Vagina (tissue), 2 donors: ENCODE data around the gene LGR4. TPM values are rescaled to one million over a fixed set of nuclear protein-coding genes. Genes with fewer than 3 reads are reported as not detected.

Source experiments
- DNase-seq, 2 donors: peaks; one replicate each; pipeline ENCODE4 v3.0.0-alpha.2; 2017; ENCODE audit errors: extremely low spot score in 2 of 2
- H3K27ac ChIP-seq: fragments of 200-600 bp; sonication (generic); one replicate; pipeline ENCODE4 v1.5.1; 2019
- H3K27me3 ChIP-seq: fragments of 200-600 bp; sonication (generic); one replicate; pipeline ENCODE4 v1.5.1; 2019
- H3K36me3 ChIP-seq, 2 donors: fragments of 200-600 bp; sonication (generic); one replicate each; pipeline ENCODE4 v1.5.1; 2017 to 2019
- H3K4me1 ChIP-seq: fragments of 200-600 bp; sonication (generic); one replicate; pipeline ENCODE4 v1.5.1; 2019
- H3K4me3 ChIP-seq, 2 donors: fragments of 200-600 bp; sonication (generic); 1 replicate in 1 of 2; 2 replicates in 1 of 2; pipeline ENCODE4 v1.5.1; 2016 to 2019
- H3K9me3 ChIP-seq: fragments of 200-600 bp; sonication (generic); one replicate; pipeline ENCODE4 v1.5.1; 2019
- CTCF ChIP-seq, 3 experiments: fragments of 450-650 bp in 2 of 3; fragments of 200-600 bp in 1 of 3; sonication (generic) in 1 of 3; IDR thresholded peaks; one replicate each; pipeline ENCODE4 v1.5.1; 2017 to 2019; ENCODE audit warnings: antibody characterized with exemption in 3 of 3, mild to moderate bottlenecking in 2 of 3, moderate library complexity in 2 of 3
- POLR2A ChIP-seq, 2 donors: fragments of 450-650 bp; IDR thresholded peaks; one replicate each; pipeline ENCODE4 v1.6.1; 2017; ENCODE audit warnings: antibody characterized with exemption in 2 of 2, mild to moderate bottlenecking in 2 of 2, moderate library complexity in 2 of 2
- POLR2AphosphoS5 ChIP-seq, 2 donors: sonication (generic); formaldehyde crosslinking; IDR thresholded peaks; one replicate each; pipeline ENCODE4 v1.9.0; 2017; ENCODE audit warnings: antibody characterized with exemption in 2 of 2, mild to moderate bottlenecking in 2 of 2, low read depth in 1 of 2; ENCODE audit not compliant: insufficient read depth in 1 of 2
- intact Hi-C: fragments of 100-400 bp; cut with DNase I; formaldehyde crosslinking; loops from one replicate; pipeline ENCODE4 v1.15.1; 2023
- total RNA-seq: library from RNA; depleted of rRNA; stranded (reverse); fragments of >200 nt; gene quantifications from one replicate; pipeline ENCODE4 v1.2.3, GENCODE V29; 2016

LGR4 gene
- total RNA-seq, 1 donor from 2014 or later = 65.6 TPM

GRCh38 chr11:27433742-27434141 lies 38.8 kb downstream of the LGR4 start:
- Histone ChIP-seq H3K36me3 (no peaks in the 10 kb centered on the region), H3K4me3 (no peak overlapping the region), H3K27ac (no peak overlapping the region), H3K4me1 (peaks cover 13% of the 10 kb centered on the region), H3K27me3 (no peaks in the 10 kb centered on the region), H3K9me3 (no peaks in the 10 kb centered on the region)
- no peak for DNase-seq
- intact Hi-C loops = no loop called here
- TF ChIP-seq POLR2AphosphoS5 (IDR thresholded peaks at IDR 0.05; ENCODE audit: insufficient read depth in 1 of 2, low read depth in 1 of 2) (no peak), CTCF (IDR thresholded peaks at IDR 0.05) (no peak), POLR2A (IDR thresholded peaks at IDR 0.05) (no peak)

- Histone ChIP-seq H3K4me1 (peaks cover 20% of the 10 kb centered on the region), H3K36me3 (no peaks in the 10 kb centered on the region), H3K27ac (no peak overlapping the region), H3K4me3 (no peak overlapping the region), H3K27me3 (no peaks in the 10 kb centered on the region), H3K9me3 (no peaks in the 10 kb centered on the region)
- intact Hi-C loops = no loop called here
- DNase-seq = no peak
- TF ChIP-seq POLR2A (IDR thresholded peaks at IDR 0.05) (no peak), POLR2AphosphoS5 (IDR thresholded peaks at IDR 0.05; ENCODE audit: insufficient read depth in 1 of 2, low read depth in 1 of 2) (no peak), CTCF (IDR thresholded peaks at IDR 0.05) (no peak)
Measured at GRCh38 chr11:27431808-27432207, 40.8 kb downstream of the LGR4 start.

GRCh38 chr11:27429761-27430393 lies 42.7 kb downstream of the LGR4 start:
- intact Hi-C loops = no loop called here
- no peak for DNase-seq
- no peak for TF ChIP-seq CTCF (IDR thresholded peaks at IDR 0.05)
- no peak for TF ChIP-seq POLR2A (IDR thresholded peaks at IDR 0.05)
- no peak for TF ChIP-seq POLR2AphosphoS5 (IDR thresholded peaks at IDR 0.05; ENCODE audit: insufficient read depth in 1 of 2, low read depth in 1 of 2)
- H3K36me3 ChIP-seq = no peaks in the 10 kb centered on the region
- H3K27me3 ChIP-seq = no peaks in the 10 kb centered on the region
- no peaks in the 10 kb centered on the region for H3K9me3 ChIP-seq
- peaks cover 24% of the 10 kb centered on the region for H3K4me1 ChIP-seq
- no peak overlapping the region for H3K4me3 ChIP-seq
- no peak overlapping the region for H3K27ac ChIP-seq

- H3K27me3 ChIP-seq = no peaks in the 10 kb centered on the region
- peaks cover 44% of the 10 kb centered on the region for H3K4me1 ChIP-seq
- no peak for TF ChIP-seq POLR2A (IDR thresholded peaks at IDR 0.05)
- no peak for TF ChIP-seq CTCF (IDR thresholded peaks at IDR 0.05)
- TF ChIP-seq POLR2AphosphoS5 (IDR thresholded peaks at IDR 0.05; ENCODE audit: insufficient read depth in 1 of 2, low read depth in 1 of 2) = no peak
- H3K9me3 ChIP-seq = no peaks in the 10 kb centered on the region
- H3K36me3 ChIP-seq = no peaks in the 10 kb centered on the region
- intact Hi-C loops = no loop called here
- no peak for DNase-seq
- no peak overlapping the region for H3K4me3 ChIP-seq
- H3K27ac ChIP-seq = no peak overlapping the region
Measured at GRCh38 chr11:27427183-27427980, 45.2 kb downstream of the LGR4 start.

- no peak for TF ChIP-seq POLR2A (IDR thresholded peaks at IDR 0.05)
- TF ChIP-seq CTCF (IDR thresholded peaks at IDR 0.05) = no peak
- no peak for TF ChIP-seq POLR2AphosphoS5 (IDR thresholded peaks at IDR 0.05; ENCODE audit: insufficient read depth in 1 of 2, low read depth in 1 of 2)
- no peak overlapping the region for H3K4me3 ChIP-seq
Measured at GRCh38 chr11:27425814-27426213, 46.8 kb downstream of the LGR4 start.

More at GRCh38 chr11:27425814-27426213, 46.8 kb downstream of the LGR4 start:
- Histone ChIP-seq H3K27ac (no peak overlapping the region), H3K36me3 (no peaks in the 10 kb centered on the region), H3K27me3 (no peaks in the 10 kb centered on the region), H3K4me1 (peaks cover 51% of the 10 kb centered on the region), H3K9me3 (no peaks in the 10 kb centered on the region)
- intact Hi-C loops = no loop called here
- DNase-seq = no peak
